Coronary artery (tissue), 2 donors: ENCODE data around the gene PREX1.

Source experiments
- DNase-seq: peaks from one replicate; pipeline ENCODE4 v3.0.0-alpha.2; 2017; ENCODE audit warnings: low spot score
- H3K27ac ChIP-seq, 2 donors: fragments of 200-600 bp; sonication (generic); one replicate each; pipeline ENCODE4 v1.5.1; 2016 to 2019
- H3K4me3 ChIP-seq: fragments of 200-600 bp; sonication (generic); 2 replicates; pipeline ENCODE4 v1.5.1; 2016; ENCODE audit warnings: mild to moderate bottlenecking, moderate library complexity
- TF ChIP-seq, protein P1 (sequence below): fragments of 200-600 bp; sonication (generic); IDR thresholded peaks from one replicate; pipeline ENCODE4 v1.5.1; 2019; ENCODE audit warnings: antibody characterized with exemption

PREX1 gene

DNA sequence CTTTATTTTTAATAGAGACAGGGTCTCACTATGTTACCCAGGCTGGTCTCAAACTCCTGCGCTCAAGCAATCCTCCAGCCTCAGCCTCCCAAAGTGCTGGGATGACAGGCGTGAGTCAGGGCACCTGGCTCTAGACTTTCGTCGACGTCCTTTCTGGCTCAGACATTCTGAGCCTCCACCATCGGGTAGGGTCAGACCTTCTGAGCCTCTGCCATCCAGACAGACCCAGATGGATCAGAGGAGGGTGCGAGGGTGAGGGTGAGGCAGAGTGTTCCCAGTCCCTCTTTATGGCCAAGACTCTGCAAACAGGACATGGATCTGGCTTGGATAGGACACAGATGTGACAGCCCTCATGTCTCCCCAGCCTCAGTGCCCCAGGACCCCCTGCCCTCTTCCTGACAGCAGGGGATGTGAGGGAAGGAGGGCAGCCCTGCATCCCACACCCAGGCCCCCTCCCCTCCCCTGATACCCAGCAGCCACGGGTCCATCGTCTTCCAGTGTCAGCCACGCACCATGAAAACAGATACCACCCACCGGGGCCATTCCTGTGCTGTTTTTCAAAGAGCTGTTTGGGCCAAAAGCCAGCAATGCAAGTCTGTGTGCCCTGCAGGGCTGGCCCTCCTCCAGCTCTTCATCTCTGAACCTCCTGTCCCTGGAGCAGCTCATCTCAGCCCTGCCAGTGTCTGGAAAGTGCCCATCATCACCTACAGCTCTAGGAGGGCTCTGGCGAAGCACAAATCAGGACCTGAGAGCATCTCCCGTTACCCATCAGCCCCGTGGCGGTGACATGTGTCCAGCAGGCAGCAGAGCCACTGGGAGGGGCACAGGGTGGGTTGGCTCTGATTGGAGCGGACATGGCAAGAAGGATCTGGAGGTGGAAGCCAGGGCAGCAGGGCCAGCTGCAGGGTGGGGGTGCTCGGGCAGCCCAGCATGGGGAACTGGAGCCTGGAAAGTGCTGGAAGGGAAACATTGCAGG lies 208.4 kb downstream of the PREX1 start:
- DNase-seq = no peak
- TF ChIP-seq, protein P1, sequence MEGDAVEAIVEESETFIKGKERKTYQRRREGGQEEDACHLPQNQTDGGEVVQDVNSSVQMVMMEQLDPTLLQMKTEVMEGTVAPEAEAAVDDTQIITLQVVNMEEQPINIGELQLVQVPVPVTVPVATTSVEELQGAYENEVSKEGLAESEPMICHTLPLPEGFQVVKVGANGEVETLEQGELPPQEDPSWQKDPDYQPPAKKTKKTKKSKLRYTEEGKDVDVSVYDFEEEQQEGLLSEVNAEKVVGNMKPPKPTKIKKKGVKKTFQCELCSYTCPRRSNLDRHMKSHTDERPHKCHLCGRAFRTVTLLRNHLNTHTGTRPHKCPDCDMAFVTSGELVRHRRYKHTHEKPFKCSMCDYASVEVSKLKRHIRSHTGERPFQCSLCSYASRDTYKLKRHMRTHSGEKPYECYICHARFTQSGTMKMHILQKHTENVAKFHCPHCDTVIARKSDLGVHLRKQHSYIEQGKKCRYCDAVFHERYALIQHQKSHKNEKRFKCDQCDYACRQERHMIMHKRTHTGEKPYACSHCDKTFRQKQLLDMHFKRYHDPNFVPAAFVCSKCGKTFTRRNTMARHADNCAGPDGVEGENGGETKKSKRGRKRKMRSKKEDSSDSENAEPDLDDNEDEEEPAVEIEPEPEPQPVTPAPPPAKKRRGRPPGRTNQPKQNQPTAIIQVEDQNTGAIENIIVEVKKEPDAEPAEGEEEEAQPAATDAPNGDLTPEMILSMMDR = no peak
- H3K4me3 ChIP-seq = no peak overlapping the region
- H3K27ac ChIP-seq = no peak overlapping the region

DNA sequence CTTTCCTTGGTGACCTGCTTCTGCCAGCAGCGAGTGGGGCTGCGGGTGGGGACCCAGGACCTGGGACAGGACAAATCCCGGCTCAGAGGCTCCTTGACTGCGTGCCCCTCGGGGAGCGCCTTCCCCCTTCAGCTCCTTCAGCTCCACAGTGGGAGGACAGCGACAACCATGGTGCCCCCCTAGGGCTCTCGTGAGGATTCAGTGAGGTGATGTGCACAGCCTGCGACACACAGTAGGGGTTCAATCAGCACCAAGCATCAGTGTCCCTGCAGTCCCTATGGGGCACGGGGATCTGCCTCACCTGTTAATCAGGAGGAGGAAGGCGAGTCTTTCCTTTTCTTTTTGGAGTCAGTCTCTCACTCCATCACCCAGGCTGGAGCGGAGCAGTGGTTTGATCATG lies 209.2 kb downstream of the PREX1 start:
- TF ChIP-seq, protein P1 = no peak
- no peak overlapping the region for H3K27ac ChIP-seq
- DNase-seq = no peak
- no peak overlapping the region for H3K4me3 ChIP-seq

DNA sequence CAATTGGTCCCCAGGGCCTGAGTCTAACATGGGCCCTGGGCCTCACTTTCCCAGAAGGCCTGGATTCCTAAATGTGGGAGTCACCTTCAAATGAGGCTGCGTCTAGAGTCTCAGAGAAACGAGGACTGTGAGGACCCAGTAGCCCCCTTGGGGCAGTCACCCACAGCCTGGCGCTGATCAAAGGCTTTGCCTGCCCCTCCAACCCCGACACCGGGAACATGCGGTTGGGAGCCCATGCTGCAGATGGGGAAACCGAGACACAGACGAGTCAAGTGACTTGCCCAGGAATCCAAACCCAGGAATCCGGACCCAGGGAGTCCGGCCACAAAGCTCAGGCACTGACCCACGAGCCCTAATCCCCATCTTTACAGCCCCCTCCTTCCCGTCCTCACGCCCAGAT lies 209.7 kb downstream of the PREX1 start:
- Histone ChIP-seq H3K4me3 (no peak overlapping the region), H3K27ac (no peak overlapping the region)
- TF ChIP-seq, protein P1 = no peak
- DNase-seq = no peak

DNA sequence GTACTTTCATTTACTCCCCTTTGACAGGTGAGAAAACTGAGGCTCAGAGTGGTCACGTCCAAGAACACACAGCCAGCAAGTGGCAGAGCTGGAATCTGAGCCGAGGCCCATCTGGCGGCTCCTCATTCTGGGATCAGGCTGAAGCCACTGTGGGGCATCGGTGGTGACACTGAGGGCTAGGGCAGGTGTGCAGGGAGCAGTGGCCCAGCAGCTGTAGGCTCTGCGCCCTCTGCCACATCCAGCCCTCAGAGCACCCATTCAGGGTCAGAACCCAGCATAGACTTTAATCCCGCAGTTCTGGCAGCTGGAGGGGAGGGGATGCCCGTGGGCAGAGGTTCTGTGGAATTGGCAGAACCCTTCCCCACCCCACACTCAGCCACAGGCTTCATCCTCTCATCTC lies 210.3 kb downstream of the PREX1 start:
- no peak for DNase-seq
- H3K27ac ChIP-seq = no peak overlapping the region
- TF ChIP-seq, protein P1 = no peak
- H3K4me3 ChIP-seq = no peak overlapping the region

DNA sequence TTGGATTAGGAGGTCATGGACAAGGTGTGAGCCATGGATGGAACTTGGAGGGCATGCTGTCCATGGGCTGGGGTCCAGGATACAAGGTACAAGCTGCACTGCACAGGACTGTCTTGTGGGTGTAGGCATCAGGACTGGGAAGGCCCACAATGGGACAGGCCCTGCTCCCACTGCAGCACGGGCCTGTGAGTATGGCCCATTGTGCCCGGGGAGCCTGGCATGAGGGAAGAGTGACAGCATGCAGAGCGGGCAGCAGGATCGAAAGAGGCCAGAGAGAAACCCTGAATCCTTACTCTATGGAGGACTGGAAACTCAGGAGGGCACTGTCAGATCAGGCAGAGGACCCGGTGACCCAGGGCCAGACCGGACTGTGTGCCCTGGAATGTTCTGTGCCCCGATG lies 211.3 kb downstream of the PREX1 start:
- DNase-seq = no peak
- H3K27ac ChIP-seq = no peak overlapping the region
- H3K4me3 ChIP-seq = no peak overlapping the region
- TF ChIP-seq, protein P1 = no peak

DNA sequence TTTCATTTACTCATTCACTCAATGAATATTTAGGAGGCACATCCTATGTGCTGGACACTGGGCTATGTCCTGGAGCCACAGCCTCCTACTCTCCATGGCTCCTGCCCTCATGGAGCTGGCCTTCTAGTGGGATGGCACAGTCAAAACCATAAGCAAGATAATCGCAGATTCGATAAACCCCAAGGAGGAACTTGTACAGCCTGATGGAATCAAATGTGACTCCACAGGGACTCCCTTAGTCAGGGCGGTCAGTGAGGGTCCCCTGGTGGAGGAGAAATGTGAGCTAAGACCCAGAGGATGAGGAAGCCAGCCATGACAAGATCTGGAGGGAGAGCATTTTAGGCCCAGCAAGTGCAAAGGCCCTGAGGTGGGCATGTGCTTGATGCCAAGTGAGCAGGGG lies 211.9 kb downstream of the PREX1 start:
- TF ChIP-seq, protein P1 = no peak
- Histone ChIP-seq H3K4me3 (no peak overlapping the region), H3K27ac (no peak overlapping the region)
- DNase-seq = no peak
